ENCODE data around the gene HESX1.
A peak's percentile ranks its signal among the peaks of the same experiment; 100 is the strongest.

HESX1 gene

DNA sequence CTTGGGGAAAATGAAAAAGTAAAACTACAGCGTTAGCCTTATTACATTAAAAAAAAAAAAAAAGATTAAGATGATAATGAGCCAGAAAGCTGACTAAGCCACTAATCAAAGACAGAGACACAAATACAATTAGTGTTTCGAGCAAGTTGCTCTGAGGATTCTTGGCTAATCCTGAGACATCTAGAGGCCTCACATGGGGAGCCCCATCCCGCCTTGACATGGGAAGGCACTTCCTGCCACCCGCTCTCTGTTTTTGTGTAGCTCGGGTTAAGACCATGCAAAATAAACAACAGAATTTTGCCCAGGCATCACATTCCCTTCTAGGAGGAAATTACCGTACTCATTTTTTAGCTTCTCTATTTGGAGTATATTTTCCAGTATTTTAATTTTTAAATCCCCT is 15.3 kb downstream of the HESX1 start:
- intact Hi-C loops (cut with micrococcal nuclease), result no loop called here
- H3K9me3 Mint-ChIP-seq, result no peaks in the 10 kb centered on the region
- no peaks in the 10 kb centered on the region for H3K36me3 Mint-ChIP-seq (ENCODE audit: low read depth)
- no peaks in the 10 kb centered on the region for H3K27me3 Mint-ChIP-seq
- no peak overlapping the region for H3K4me3 Mint-ChIP-seq
- no peak overlapping the region for H3K27ac Mint-ChIP-seq
- H3K4me1 Mint-ChIP-seq (ENCODE audit: low read depth), result no peaks in the 10 kb centered on the region

GRCh38 chr3:57179580-57180410 is 20.0 kb downstream of the HESX1 start:
- H3K36me3 Mint-ChIP-seq (ENCODE audit: low read depth), result no peaks in the 10 kb centered on the region
- peaks cover 6% of the 10 kb centered on the region for H3K9me3 Mint-ChIP-seq
- no peaks in the 10 kb centered on the region for H3K27me3 Mint-ChIP-seq
- peaks cover 7% of the 10 kb centered on the region for H3K4me1 Mint-ChIP-seq (ENCODE audit: low read depth)
- no peak overlapping the region for H3K4me3 Mint-ChIP-seq
- H3K27ac Mint-ChIP-seq, result no peak overlapping the region
- intact Hi-C loops (cut with micrococcal nuclease), result no loop called here

GRCh38 chr3:57176045-57176444 is 23.7 kb downstream of the HESX1 start:
- H3K36me3 Mint-ChIP-seq (ENCODE audit: low read depth), result no peaks in the 10 kb centered on the region
- peaks cover 21% of the 10 kb centered on the region for H3K4me1 Mint-ChIP-seq (ENCODE audit: low read depth)
- no peak overlapping the region for H3K27ac Mint-ChIP-seq
- H3K9me3 Mint-ChIP-seq, result peaks cover 6% of the 10 kb centered on the region
- intact Hi-C loops (cut with micrococcal nuclease), result no loop called here
- H3K27me3 Mint-ChIP-seq, result no peaks in the 10 kb centered on the region
- H3K4me3 Mint-ChIP-seq, result no peak overlapping the region

DNA sequence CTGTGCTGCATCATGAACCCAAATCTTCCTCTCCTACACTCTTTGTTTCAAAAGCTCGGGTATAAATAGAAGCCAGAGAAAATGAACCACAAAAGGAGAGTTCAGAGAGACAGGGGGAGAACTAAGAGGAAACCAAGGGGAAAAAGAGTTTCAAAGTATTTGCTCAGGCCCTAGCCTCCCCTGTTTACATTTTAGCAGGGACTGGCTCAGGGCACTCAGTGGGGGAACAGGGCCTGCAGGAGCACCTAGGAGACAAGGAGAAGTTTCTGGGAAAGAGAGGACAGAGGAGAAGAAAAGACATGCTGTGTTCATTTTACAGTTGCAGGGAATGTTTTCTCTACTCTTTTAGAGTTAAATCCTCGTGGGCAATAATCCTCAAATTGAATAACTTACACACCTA is 26.1 kb downstream of the HESX1 start:
- Mint-ChIP-seq H3K4me1 (ENCODE audit: low read depth) (peaks cover 30% of the 10 kb centered on the region), H3K27ac (peak overlapping the region; percentile 5), H3K4me3 (no peak overlapping the region), H3K9me3 (peaks cover 6% of the 10 kb centered on the region), H3K36me3 (ENCODE audit: low read depth) (no peaks in the 10 kb centered on the region), H3K27me3 (peaks cover 14% of the 10 kb centered on the region)
- intact Hi-C loops (cut with micrococcal nuclease), result loop anchor here (5.0 kb wide), 1 partner anchor 64 kb away; no protein-coding TSS in a partner anchor

DNA sequence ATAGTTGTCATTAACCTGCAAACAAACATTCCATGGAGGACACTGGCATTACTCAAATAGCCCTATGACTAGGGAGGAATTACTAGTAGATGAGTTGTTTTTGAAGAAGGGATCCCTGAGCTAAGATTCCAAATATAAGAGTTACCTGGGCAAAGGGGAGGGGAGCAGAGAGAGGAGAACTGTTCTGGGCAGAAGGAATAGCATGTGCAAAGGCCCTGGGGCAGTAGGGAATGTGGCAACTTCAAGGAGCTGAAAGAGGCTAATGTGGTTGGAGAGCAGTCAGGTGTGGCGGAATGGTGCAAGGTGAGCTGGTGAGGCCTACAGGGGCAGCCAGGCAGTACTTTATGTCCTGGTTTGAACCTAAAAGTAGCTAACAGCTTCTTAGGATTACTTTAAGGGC is 28.8 kb downstream of the HESX1 start:
- intact Hi-C loops (cut with micrococcal nuclease), result loop anchor here (5.0 kb wide), 1 partner anchor 66 kb away; no protein-coding TSS in a partner anchor
- peaks cover 34% of the 10 kb centered on the region for H3K4me1 Mint-ChIP-seq (ENCODE audit: low read depth)
- H3K27me3 Mint-ChIP-seq, result peaks cover 40% of the 10 kb centered on the region
- no peaks in the 10 kb centered on the region for H3K9me3 Mint-ChIP-seq
- H3K27ac Mint-ChIP-seq, result no peak overlapping the region
- H3K4me3 Mint-ChIP-seq, result no peak overlapping the region
- H3K36me3 Mint-ChIP-seq (ENCODE audit: low read depth), result no peaks in the 10 kb centered on the region

GRCh38 chr3:57169872-57170623 is 29.7 kb downstream of the HESX1 start:
- Mint-ChIP-seq H3K27ac (no peak overlapping the region), H3K27me3 (peaks cover 46% of the 10 kb centered on the region), H3K36me3 (ENCODE audit: low read depth) (no peaks in the 10 kb centered on the region), H3K4me1 (ENCODE audit: low read depth) (peaks cover 29% of the 10 kb centered on the region), H3K4me3 (peak overlapping the region; percentile 59), H3K9me3 (no peaks in the 10 kb centered on the region)
- intact Hi-C loops (cut with micrococcal nuclease), result loop anchor here (5.0 to 10.0 kb wide), 2 partner anchors 67 to 385 kb away; partner anchors contain the start of gene PDE12

DNA sequence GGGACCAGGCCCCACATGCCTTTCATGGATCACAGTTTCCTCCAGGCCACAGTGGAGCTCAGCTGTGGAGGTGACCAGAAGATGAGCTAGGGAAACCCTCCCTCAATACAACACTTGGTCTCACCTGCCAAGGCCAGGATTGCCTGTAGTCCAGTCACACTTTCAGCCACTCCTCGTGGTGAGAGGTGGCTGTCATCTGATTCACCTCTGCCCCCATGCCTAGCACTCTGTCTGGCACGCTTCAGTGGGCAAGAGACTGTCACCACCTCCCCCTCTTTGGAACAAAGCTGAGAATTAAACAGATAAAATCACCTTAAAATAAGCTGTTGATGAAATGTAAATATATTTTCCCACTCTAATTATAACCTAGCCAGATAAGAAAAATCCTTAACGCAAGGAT is 30.7 kb downstream of the HESX1 start:
- Mint-ChIP-seq H3K36me3 (ENCODE audit: low read depth) (no peaks in the 10 kb centered on the region), H3K4me3 (no peak overlapping the region), H3K27ac (no peak overlapping the region), H3K9me3 (no peaks in the 10 kb centered on the region), H3K4me1 (ENCODE audit: low read depth) (peaks cover 25% of the 10 kb centered on the region), H3K27me3 (peaks cover 54% of the 10 kb centered on the region)
- intact Hi-C loops (cut with micrococcal nuclease), result loop anchor here (10.0 kb wide), 1 partner anchor 386 kb away; the partner anchor contains the start of gene PDE12

DNA sequence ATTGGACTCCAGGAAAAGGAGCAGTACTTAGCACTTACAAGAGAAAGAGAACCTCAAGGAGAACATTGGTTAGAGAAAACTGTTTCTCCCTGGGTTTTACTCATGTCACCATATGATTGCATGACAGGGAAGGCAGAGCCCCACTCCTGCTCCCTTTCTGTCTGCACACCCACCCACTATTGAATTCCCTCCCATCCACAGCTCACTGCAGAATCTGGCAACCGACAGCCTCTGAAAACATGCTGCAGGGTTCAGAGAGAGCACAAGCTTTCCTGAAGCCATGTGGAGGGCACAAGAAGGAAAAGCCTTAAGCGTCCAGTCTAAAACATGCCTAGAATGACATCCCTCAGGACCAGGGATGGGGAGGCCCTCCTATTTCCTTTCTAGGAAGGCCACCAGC is 31.6 kb downstream of the HESX1 start:
- Mint-ChIP-seq H3K27ac (no peak overlapping the region), H3K9me3 (no peaks in the 10 kb centered on the region)
- intact Hi-C loops (cut with micrococcal nuclease), result loop anchor here (10.0 kb wide), 1 partner anchor 387 kb away; the partner anchor contains the start of gene PDE12

GRCh38 chr3:57166660-57167059 is 33.1 kb downstream of the HESX1 start:
- Mint-ChIP-seq H3K27ac (no peak overlapping the region), H3K9me3 (no peaks in the 10 kb centered on the region), H3K4me1 (ENCODE audit: low read depth) (peaks cover 21% of the 10 kb centered on the region), H3K27me3 (peaks cover 77% of the 10 kb centered on the region), H3K36me3 (ENCODE audit: low read depth) (no peaks in the 10 kb centered on the region), H3K4me3 (no peak overlapping the region)
- intact Hi-C loops (cut with micrococcal nuclease), result loop anchor here (10.0 kb wide), 1 partner anchor 388 kb away; the partner anchor contains the start of gene PDE12

More for the DNA sequence above, 31.6 kb downstream of the HESX1 start:
- peaks cover 62% of the 10 kb centered on the region for H3K27me3 Mint-ChIP-seq
- H3K4me3 Mint-ChIP-seq, result no peak overlapping the region
- H3K4me1 Mint-ChIP-seq (ENCODE audit: low read depth), result peaks cover 21% of the 10 kb centered on the region
- H3K36me3 Mint-ChIP-seq (ENCODE audit: low read depth), result no peaks in the 10 kb centered on the region

DNA sequence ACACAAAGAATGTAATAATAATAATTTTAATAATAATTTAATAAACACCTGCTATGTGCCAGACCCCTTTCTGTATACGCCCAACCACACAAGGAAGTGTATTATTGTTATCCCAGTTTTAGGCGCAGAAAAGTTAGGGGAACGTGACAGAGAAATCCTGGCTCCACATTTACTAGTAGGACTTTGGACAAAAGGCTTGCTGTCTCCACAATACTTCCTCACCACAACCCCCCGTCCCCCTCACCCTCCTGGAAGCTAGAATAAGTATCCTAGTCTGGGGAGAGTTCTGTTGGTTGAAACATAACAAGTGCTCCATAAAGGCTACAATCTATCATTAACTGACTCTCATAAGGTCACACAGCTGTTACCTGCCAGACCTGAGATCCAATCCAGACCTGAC is 34.1 kb downstream of the HESX1 start:
- no peak overlapping the region for H3K27ac Mint-ChIP-seq
- H3K4me3 Mint-ChIP-seq, result no peak overlapping the region
- H3K36me3 Mint-ChIP-seq (ENCODE audit: low read depth), result no peaks in the 10 kb centered on the region
- intact Hi-C loops (cut with micrococcal nuclease), result loop anchor here (10.0 kb wide), 1 partner anchor 389 kb away; the partner anchor contains the start of gene PDE12
- H3K4me1 Mint-ChIP-seq (ENCODE audit: low read depth), result peaks cover 21% of the 10 kb centered on the region
- no peaks in the 10 kb centered on the region for H3K9me3 Mint-ChIP-seq
- H3K27me3 Mint-ChIP-seq, result peaks cover 84% of the 10 kb centered on the region

DNA sequence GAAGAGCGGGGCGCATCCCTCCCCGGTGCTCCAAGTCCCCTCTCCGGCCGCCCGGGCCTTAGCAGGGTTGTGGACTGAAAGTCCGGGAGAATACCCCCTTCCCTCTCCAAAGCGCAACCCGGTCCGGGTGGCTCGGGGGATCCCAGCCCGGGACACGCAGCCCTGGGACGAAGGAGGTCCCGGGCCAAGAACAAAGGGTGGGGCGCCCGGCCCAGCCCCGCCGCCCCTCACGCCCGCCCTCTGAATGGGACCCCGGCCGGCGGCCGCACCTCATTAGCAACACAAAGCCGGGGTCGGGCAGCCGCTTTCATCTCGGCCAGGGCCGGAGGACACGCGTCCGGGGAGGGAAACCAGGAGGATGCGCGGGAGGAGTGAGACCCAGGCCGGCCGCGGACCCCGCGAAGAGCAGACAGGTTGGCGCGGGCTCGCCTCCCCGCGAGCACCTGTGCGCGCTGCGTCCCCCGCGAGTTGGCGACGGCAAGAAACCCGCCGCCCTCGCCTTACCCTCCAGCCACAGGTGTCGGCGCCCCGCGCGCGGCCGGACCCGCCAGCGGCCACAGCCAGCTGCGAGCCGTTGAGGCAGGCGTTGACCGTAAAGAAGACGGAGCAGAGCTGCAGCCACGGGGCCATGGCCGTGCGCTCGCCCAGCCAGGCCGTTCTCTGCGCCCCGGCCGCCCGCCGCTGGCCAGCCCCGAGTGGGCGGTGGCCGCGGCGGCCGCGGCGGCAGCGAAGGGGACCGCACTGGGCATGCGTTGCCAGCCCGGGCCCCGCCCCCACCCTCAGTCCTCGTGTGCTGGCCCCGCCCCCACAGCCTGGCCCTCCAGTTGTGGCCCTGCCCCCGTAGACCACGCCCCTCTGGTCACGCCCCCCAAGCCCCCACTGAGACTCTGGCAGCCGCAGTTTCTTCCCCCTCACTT is 34.9 kb downstream of the HESX1 start, which contains the start of gene IL17RD:
IL17RD (minus strand) TSS at position 697 of the 917 bp plus-strand sequence; CDS start at position 630, 67 bp downstream.
- H3K4me3 Mint-ChIP-seq, result peak within 1 kb of the TSS; percentile 76
- H3K27me3 Mint-ChIP-seq, result peaks cover 90% of the 10 kb centered on the region
- H3K4me1 Mint-ChIP-seq (ENCODE audit: low read depth), result peaks cover 16% of the 10 kb centered on the region
- no peaks in the 10 kb centered on the region for H3K36me3 Mint-ChIP-seq (ENCODE audit: low read depth)
- H3K27ac Mint-ChIP-seq, result no peak within 1 kb of the TSS
- H3K9me3 Mint-ChIP-seq, result no peaks in the 10 kb centered on the region
- intact Hi-C loops (cut with micrococcal nuclease), result loop anchor here (10.0 kb wide), 1 partner anchor 390 kb away; the partner anchor contains the start of gene PDE12

GRCh38 chr3:57164217-57164656 is 35.5 kb downstream of the HESX1 start:
- H3K27me3 Mint-ChIP-seq, result peaks cover 92% of the 10 kb centered on the region
- no peak overlapping the region for H3K27ac Mint-ChIP-seq
- peaks cover 18% of the 10 kb centered on the region for H3K4me1 Mint-ChIP-seq (ENCODE audit: low read depth)
- intact Hi-C loops (cut with micrococcal nuclease), result loop anchor here (10.0 kb wide), 1 partner anchor 391 kb away; the partner anchor contains the start of gene PDE12
- H3K9me3 Mint-ChIP-seq, result no peaks in the 10 kb centered on the region
- no peaks in the 10 kb centered on the region for H3K36me3 Mint-ChIP-seq (ENCODE audit: low read depth)
- H3K4me3 Mint-ChIP-seq, result peak overlapping the region; percentile 76

- Mint-ChIP-seq H3K9me3 (no peaks in the 10 kb centered on the region), H3K36me3 (ENCODE audit: low read depth) (no peaks in the 10 kb centered on the region), H3K27me3 (peaks cover 92% of the 10 kb centered on the region), H3K4me1 (ENCODE audit: low read depth) (peaks cover 21% of the 10 kb centered on the region), H3K4me3 (peak overlapping the region; percentile 76), H3K27ac (no peak overlapping the region)
- intact Hi-C loops (cut with micrococcal nuclease), result loop anchor here (10.0 kb wide), 1 partner anchor 391 kb away; the partner anchor contains the start of gene PDE12
Observed at GRCh38 chr3:57163751-57164150, 36.0 kb downstream of the HESX1 start.

All from dendritic cell treated with granulocyte-macrophage colony-stimulating factor and Interleukin-4, amounts not matched to agents 40 ng/mL and 50 ng/mL, for 4 days (primary cell).